OCI-LY1 (cell line): Measurements from ENCODE around the gene NRG2.

Source experiments
- H2AFZ ChIP-seq: fragments of 200-600 bp; sonication (generic), shearing (Covaris generic); 2 replicates; pipeline ENCODE4 v1.6.0; 2014; ENCODE audit warnings: antibody characterized with exemption, mild to moderate bottlenecking, low read length
- H3F3A ChIP-seq: fragments of 200-600 bp; sonication (generic), shearing (Covaris generic); 2 replicates; pipeline ENCODE4 v1.6.0; 2014; ENCODE audit warnings: mild to moderate bottlenecking, antibody characterized with exemption, low read length, moderate library complexity; ENCODE audit not compliant: insufficient read depth
- H3K27ac ChIP-seq: fragments of 200-600 bp; sonication (generic); 2 replicates; pipeline ENCODE4 v1.5.1; 2014; ENCODE audit warnings: low read length, mixed run types, mild to moderate bottlenecking, low read depth; ENCODE audit not compliant: poor library complexity, severe bottlenecking
- H3K27me3 ChIP-seq: fragments of 200-600 bp; sonication (generic); 2 replicates; pipeline ENCODE4 v1.6.0; 2014; ENCODE audit warnings: antibody characterized with exemption, mild to moderate bottlenecking, low read length, moderate library complexity; ENCODE audit not compliant: insufficient read depth
- H3K36me3 ChIP-seq: fragments of 200-600 bp; sonication (generic); 2 replicates; pipeline ENCODE4 v1.6.1; 2014; ENCODE audit warnings: mild to moderate bottlenecking, antibody characterized with exemption, low read length, moderate library complexity, mixed read lengths; ENCODE audit not compliant: insufficient read depth
- H3K4me1 ChIP-seq: fragments of 200-600 bp; sonication (generic); 2 replicates; pipeline ENCODE4 v1.5.1; 2014; ENCODE audit warnings: mild to moderate bottlenecking, low read length, moderate library complexity; ENCODE audit not compliant: insufficient read depth, severe bottlenecking
- H3K4me2 ChIP-seq: fragments of 200-600 bp; sonication (generic), shearing (Covaris generic); 2 replicates; pipeline ENCODE4 v1.6.1; 2014; ENCODE audit warnings: low read length
- H3K4me3 ChIP-seq: fragments of 200-600 bp; sonication (generic); 2 replicates; pipeline ENCODE4 v1.5.1; 2014; ENCODE audit warnings: low read length, low read depth, mild to moderate bottlenecking, mixed read lengths; ENCODE audit not compliant: poor library complexity, severe bottlenecking
- H3K79me2 ChIP-seq: fragments of 200-600 bp; shearing (Covaris generic); 2 replicates; pipeline ENCODE4 v1.6.1; 2016; ENCODE audit warnings: mixed run types, low read length, mixed read lengths; ENCODE audit not compliant: insufficient read depth
- H3K9ac ChIP-seq: fragments of 200-600 bp; sonication (generic), shearing (Covaris generic); 2 replicates; pipeline ENCODE4 v1.6.1; 2014; ENCODE audit warnings: mild to moderate bottlenecking, low read length, mixed read lengths
- H3K9me2 ChIP-seq: fragments of 200-600 bp; sonication (generic), shearing (Covaris generic); 2 replicates; pipeline ENCODE4 v1.6.1; 2014; ENCODE audit warnings: low read depth, mild to moderate bottlenecking, low read length, mixed read lengths
- H3K9me3 ChIP-seq: fragments of 200-600 bp; shearing (Covaris generic); 2 replicates; pipeline ENCODE4 v1.6.1; 2014; ENCODE audit warnings: low read length, mixed read lengths
- H4K20me1 ChIP-seq: fragments of 200-600 bp; sonication (generic), shearing (Covaris generic); 2 replicates; pipeline ENCODE4 v1.6.0; 2016; ENCODE audit warnings: mild to moderate bottlenecking, low read length; ENCODE audit not compliant: insufficient read depth
- EZH2 ChIP-seq: fragments of 200-600 bp; sonication (generic), shearing (Covaris generic); IDR thresholded peaks from 2 replicates; pipeline ENCODE4 v1.8.0; 2017; ENCODE audit warnings: borderline replicate concordance, mixed run types, mild to moderate bottlenecking, antibody characterized with exemption, low read length, moderate library complexity, mixed read lengths
- TF ChIP-seq, protein P1 (sequence below): fragments of 200-600 bp; sonication (generic), shearing (Covaris generic); IDR thresholded peaks from 2 replicates; pipeline ENCODE4 v1.5.1; 2017; ENCODE audit warnings: mild to moderate bottlenecking, antibody characterized with exemption, low read length, moderate library complexity, mixed read lengths

The NRG2 gene

DNA sequence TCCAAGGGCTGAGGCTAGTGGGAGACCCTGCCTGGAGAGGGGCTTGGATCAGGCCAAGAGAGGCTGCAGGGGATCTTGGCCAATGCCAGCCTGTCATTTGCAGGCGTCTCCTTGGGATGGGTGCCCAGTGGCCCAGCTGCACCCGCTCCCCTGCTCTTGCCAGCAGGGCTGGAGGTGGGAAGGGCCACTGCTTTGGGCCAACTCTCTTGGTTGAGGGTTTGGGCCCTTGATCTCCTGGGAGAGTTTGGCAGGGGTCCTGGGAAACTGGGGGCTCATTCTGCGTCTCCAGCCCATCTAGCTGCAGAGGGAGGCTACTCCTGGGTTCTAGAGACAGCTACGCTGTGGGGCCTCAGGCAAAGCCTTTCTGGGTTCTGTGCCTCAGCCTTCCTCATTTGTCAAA is 237.0 kb downstream of the NRG2 start:
- H3K79me2 ChIP-seq, result no peaks in the 10 kb centered on the region
- H3K9ac ChIP-seq, result no peak overlapping the region
- H4K20me1 ChIP-seq, result no peaks in the 10 kb centered on the region
- H2AFZ ChIP-seq, result no peak overlapping the region
- no peaks in the 10 kb centered on the region for H3K9me2 ChIP-seq
- no peak overlapping the region for H3K4me2 ChIP-seq
- no peaks in the 10 kb centered on the region for H3F3A ChIP-seq
- no peaks in the 10 kb centered on the region for H3K36me3 ChIP-seq
- H3K9me3 ChIP-seq, result no peaks in the 10 kb centered on the region
- no peaks in the 10 kb centered on the region for H3K4me1 ChIP-seq
- H3K27ac ChIP-seq, result no peak overlapping the region
- no peak overlapping the region for H3K4me3 ChIP-seq
- TF ChIP-seq EZH2, result no peak
- no peaks in the 10 kb centered on the region for H3K27me3 ChIP-seq

DNA sequence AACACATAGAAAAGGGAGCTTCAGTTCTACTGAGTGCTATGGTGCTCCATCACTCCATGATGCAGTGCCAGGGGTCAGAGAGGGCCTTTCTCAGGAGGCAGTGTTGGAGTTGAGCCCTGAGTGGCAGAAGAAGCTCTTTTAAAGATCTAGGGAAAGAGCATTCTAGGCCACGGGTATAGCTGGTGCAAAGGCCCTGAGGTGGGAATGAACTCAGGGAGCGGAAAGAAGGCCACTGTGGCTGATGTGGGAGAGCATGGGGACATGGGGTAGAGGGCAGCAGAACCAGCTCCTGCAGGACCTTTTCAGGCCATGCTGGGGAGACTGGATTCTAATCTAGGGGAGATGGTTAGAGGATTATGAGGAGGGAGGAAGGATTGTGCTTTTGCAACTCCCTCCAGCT is 237.6 kb downstream of the NRG2 start:
- no peaks in the 10 kb centered on the region for H4K20me1 ChIP-seq
- no peak overlapping the region for H3K4me3 ChIP-seq
- H3K9me2 ChIP-seq, result no peaks in the 10 kb centered on the region
- no peak overlapping the region for H2AFZ ChIP-seq
- H3K36me3 ChIP-seq, result no peaks in the 10 kb centered on the region
- no peak overlapping the region for H3K9ac ChIP-seq
- H3F3A ChIP-seq, result no peaks in the 10 kb centered on the region
- TF ChIP-seq, protein P1, sequence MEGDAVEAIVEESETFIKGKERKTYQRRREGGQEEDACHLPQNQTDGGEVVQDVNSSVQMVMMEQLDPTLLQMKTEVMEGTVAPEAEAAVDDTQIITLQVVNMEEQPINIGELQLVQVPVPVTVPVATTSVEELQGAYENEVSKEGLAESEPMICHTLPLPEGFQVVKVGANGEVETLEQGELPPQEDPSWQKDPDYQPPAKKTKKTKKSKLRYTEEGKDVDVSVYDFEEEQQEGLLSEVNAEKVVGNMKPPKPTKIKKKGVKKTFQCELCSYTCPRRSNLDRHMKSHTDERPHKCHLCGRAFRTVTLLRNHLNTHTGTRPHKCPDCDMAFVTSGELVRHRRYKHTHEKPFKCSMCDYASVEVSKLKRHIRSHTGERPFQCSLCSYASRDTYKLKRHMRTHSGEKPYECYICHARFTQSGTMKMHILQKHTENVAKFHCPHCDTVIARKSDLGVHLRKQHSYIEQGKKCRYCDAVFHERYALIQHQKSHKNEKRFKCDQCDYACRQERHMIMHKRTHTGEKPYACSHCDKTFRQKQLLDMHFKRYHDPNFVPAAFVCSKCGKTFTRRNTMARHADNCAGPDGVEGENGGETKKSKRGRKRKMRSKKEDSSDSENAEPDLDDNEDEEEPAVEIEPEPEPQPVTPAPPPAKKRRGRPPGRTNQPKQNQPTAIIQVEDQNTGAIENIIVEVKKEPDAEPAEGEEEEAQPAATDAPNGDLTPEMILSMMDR, result no peak
- no peak for TF ChIP-seq EZH2
- no peaks in the 10 kb centered on the region for H3K79me2 ChIP-seq
- H3K4me2 ChIP-seq, result no peak overlapping the region
- H3K27ac ChIP-seq, result no peak overlapping the region
- no peaks in the 10 kb centered on the region for H3K4me1 ChIP-seq
- no peaks in the 10 kb centered on the region for H3K27me3 ChIP-seq
- H3K9me3 ChIP-seq, result no peaks in the 10 kb centered on the region

DNA sequence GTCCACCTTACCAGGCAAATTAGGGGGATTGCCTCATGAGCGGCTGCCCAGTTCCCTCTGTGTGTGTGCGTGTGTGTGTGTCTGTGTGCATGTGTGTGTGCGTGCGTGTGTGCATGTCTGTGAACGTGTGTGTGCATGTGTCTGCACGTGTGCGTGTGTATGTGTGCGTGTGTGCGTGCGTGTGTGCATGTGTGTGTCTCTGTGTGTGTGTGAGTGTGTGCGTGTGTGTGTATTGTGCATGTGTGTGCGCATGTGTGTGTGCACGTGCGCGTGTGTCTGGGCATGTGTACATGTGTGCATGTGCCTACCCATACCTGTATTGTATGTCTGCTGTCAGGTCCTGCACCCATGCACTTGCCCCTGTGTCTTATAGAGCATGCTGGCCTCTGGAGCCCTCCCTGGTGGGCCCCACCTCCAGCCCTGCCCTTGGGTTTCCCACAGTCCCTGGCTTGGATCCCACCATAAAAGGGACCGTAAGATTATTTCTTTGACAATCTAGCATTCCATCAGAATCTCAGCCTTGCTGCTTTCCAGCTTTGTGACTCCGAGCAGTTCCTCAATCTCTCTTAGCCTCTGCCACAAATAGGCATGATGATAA is 238.2 kb downstream of the NRG2 start:
- Histone ChIP-seq H3K79me2 (no peaks in the 10 kb centered on the region), H3K27me3 (no peaks in the 10 kb centered on the region)
- TF ChIP-seq, protein P1, result no peak
- TF ChIP-seq EZH2, result no peak

DNA sequence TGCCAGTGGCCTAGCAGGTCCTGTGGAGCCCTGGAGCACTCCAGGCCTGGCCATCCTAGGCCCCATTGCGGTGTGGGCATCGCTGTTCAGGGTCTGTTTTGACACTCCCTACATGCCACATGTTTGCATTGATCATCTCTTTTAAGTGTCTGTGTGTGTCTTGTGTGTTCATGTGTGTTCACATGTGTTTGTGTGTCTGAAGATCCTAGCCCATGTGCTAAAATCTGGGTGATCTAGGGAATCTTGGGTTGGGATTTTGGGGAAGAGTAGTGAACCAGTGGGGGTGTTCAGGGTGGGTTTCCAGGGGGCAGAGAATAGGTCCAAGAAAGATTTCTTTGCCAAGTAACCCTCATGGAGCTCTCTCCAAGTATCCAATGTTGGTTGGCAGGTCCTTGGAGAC is 239.1 kb downstream of the NRG2 start:
- Histone ChIP-seq H3K27ac (no peak overlapping the region), H3K9me3 (no peaks in the 10 kb centered on the region), H3F3A (no peaks in the 10 kb centered on the region), H2AFZ (no peak overlapping the region), H4K20me1 (no peaks in the 10 kb centered on the region), H3K27me3 (no peaks in the 10 kb centered on the region), H3K4me1 (no peaks in the 10 kb centered on the region), H3K4me2 (no peak overlapping the region), H3K79me2 (no peaks in the 10 kb centered on the region), H3K9me2 (no peaks in the 10 kb centered on the region), H3K4me3 (no peak overlapping the region), H3K9ac (no peak overlapping the region), H3K36me3 (no peaks in the 10 kb centered on the region)
- no peak for TF ChIP-seq EZH2
- TF ChIP-seq, protein P1, result no peak

More for the DNA sequence above, 238.2 kb downstream of the NRG2 start:
- no peak overlapping the region for H3K4me2 ChIP-seq
- no peaks in the 10 kb centered on the region for H3F3A ChIP-seq
- no peaks in the 10 kb centered on the region for H3K9me3 ChIP-seq
- no peaks in the 10 kb centered on the region for H4K20me1 ChIP-seq
- no peak overlapping the region for H3K27ac ChIP-seq
- no peaks in the 10 kb centered on the region for H3K4me1 ChIP-seq
- no peaks in the 10 kb centered on the region for H3K9me2 ChIP-seq
- no peaks in the 10 kb centered on the region for H3K36me3 ChIP-seq
- H2AFZ ChIP-seq, result no peak overlapping the region
- H3K9ac ChIP-seq, result no peak overlapping the region
- H3K4me3 ChIP-seq, result no peak overlapping the region
